GM19438 (cell line): ENCODE results near the gene VPS54.
"Not testable (repeated sequence)": the region's sequence is repeated elsewhere in the genome, so short reads cannot be mapped to it uniquely, and the experiment has no call there.

ENCODE experiments used
- ATAC-seq: cut with Tn5 transposase; IDR thresholded peaks from one replicate; pipeline ENCODE4 v1.9.1; 2021; ENCODE audit warnings: low read depth; ENCODE audit not compliant: unreplicated experiment

VPS54 gene

DNA sequence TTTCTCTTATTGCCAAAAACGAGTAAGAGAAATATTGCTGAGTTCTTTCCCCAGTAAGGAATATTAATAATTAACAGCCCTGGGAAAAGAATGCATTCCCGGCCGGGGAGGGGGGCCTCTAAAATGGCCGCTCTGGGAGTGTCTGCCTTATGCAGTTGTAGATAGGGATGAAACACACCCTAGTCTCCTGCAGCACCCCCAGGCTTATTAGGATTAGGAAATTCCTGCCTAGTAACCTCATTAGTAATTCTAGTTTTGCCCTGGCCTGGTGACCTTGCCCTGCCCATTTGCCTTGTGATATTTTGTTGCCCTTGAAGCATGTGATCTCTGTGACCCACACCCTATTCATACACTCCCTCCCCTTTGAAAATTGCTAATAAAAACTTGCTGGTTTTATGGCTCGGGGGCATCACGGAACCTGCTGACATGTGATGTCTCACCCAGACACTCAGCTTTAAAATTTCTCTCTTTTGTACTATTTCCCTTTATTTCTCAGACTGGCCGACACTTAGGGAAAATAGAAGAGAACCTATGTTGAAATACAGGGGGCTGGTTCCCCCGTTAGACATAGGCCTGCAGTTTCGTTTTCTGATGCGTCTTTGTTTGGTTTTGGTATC, 22.5 kb downstream of the VPS54 start:
- not testable (repeated sequence) for ATAC-seq

DNA sequence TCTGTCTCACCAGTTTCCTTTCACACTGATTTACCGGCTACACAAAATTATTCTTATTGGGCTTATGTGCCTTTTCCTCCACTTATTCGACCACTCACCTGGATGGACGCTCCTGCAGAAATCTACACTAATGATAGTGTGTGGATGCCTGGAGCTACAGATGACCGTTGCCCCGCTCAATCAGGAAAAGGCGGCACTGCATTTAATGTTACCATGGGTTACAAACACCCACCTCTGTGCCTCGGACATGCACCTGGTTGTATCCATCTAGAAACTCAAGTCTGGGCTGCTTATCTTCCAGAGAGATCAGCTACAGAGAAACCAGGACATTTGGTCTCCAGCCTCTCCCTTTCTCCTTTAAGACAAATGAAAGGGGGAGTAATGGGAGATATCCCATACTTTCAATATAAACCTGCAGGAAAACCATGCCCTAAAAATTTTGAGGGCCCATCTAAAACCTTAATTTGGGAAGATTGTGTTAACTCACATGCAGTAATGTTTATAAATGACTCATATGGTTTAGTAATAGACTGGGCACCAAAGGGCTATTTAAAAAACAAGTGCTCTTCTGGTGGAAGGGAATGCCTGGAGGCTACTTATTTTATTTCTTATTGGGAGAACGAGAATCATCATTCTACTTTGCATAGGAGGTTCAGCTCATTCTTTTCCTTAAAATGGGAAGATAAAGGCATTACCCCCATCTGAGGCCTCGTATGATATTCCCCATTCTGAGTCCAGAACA, 24.7 kb downstream of the VPS54 start:
- not testable (repeated sequence) for ATAC-seq

- no peak for ATAC-seq
These were observed 25.4 kb downstream of the VPS54 start for GRCh38 chr2:63993871-63994270.

DNA sequence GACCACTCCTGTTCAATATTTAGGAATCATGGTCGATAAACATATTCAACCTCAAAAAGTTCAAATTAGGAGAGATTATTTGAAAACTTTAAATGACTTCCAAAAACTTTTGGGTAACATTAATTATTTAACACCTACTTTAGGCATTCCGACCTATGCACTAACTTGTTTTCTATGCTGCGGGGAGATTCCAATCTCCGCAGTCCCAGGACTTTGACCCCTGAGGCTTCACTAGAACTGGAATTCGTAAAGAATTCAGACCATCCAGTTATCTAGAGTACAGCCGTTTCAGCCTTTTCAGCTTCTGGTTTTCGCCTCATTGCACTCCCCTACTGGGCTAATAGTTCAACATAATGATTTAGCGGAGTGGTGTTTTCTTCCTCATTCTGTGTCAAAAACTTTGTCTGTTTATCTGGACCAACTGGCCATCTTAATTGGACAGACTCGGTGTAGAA, 26.1 kb downstream of the VPS54 start:
- ATAC-seq = not testable (repeated sequence)

DNA sequence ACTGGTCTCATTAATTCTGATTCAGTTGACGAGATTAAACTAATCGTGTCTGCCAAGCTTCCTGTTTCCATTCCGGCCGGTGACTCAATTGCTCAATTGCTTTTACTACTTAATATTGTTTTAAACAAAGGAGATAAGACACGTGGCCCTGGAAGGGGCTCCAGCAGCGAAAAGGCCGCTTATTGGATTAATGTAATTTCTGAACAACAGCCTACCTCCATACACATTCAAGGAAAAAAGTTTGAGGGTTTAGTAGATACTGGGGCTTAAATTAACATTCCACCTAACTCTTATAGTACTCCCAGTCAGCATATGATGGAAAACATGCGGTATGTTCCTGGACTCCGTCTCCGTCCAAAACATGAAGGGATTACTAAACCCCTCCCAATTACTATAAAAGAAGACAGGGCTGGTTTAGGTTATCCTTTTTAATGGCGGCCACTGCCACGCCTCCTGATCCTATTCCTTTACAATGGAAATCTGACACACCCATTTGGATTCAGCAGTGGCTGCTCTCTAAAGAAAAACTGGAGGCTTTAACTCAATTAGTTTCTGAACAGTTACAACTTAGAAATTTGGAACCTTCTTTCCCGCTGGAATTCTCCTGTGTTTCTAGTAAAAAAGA, 27.1 kb downstream of the VPS54 start:
- no peak for ATAC-seq

DNA sequence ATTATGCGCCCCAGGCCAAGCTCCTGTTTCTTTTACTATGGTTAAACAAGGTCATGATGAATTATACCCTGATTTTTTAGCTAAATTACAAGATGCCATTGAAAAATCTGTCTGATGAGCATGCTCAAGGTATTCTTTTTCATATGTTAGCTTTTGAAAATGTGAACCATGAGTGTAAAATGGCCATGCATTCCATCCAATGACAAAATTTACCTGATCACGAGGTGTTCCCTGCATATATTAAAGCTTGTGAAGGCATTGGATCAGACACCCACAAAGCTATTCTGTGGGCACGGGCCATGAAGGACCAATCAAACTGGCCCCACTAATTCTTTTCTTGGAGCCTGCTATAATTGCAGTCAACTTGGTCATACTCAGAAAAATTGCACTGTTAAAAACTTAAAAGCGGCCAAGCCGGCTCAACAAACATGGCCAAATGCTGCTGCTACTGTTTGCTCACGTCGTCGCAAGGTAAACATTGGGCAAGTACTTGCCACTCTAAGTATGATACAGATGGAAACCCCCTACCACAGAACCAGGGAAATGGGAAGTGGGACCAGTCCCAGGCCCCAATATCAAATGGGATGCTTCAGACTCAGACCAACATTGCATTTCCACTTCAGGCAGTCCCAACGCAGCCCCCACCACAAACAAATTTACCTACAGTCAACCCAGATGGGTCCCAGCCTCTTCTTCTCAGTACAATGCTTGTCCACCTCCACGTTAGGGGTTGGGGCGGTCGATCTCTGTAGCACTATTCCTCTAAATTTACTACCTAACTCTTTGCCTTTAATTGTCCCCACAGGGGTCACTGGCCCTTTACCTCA, 27.8 kb downstream of the VPS54 start:
- ATAC-seq = not testable (repeated sequence)

DNA sequence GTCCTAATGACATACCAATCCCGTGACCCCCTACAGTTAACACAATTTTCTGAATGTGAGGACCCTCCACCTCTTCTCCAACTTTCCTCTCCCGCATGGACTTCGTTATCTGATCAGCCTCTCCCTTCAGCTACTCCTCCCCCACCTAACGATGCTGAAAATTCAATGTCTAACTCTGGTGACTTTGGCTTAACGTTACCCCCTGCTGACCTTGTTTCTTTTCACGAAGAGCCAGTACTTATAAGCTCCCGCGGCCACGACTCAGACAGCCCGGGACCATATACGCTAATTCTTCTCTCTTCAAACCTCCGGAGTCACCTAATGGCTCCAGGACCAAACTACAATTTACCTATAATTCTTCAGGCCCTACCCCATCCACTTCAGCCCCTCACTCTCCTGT, 29.2 kb downstream of the VPS54 start:
- no peak for ATAC-seq

DNA sequence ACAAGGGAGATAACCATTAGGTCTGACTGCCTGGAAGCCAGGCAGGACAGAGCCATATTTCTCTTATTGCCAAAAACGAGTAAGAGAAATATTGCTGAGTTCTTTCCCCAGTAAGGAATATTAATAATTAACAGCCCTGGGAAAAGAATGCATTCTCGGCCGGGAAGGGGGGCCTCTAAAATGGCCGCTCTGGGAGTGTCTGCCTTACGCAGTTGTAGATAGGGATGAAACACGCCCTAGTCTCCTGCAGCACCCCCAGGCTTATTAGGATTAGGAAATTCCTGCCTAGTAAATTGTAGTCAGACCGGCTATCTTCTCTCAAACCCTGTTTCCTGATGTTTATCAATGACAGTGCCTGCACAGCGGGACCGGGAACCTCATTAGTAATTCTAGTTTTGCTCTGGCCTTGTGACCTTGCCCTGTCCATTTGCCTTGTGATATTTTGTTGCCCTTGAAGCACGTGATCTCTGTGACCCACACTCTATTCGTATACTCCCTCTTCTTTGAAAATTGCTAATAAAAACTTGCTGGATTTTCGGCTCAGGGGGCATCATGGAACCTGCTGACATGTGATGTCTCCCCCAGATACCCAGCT, 30.3 kb downstream of the VPS54 start:
- not testable (repeated sequence) for ATAC-seq

- no peak for ATAC-seq
These were observed 34.4 kb downstream of the VPS54 start for GRCh38 chr2:63984606-63985359.

DNA sequence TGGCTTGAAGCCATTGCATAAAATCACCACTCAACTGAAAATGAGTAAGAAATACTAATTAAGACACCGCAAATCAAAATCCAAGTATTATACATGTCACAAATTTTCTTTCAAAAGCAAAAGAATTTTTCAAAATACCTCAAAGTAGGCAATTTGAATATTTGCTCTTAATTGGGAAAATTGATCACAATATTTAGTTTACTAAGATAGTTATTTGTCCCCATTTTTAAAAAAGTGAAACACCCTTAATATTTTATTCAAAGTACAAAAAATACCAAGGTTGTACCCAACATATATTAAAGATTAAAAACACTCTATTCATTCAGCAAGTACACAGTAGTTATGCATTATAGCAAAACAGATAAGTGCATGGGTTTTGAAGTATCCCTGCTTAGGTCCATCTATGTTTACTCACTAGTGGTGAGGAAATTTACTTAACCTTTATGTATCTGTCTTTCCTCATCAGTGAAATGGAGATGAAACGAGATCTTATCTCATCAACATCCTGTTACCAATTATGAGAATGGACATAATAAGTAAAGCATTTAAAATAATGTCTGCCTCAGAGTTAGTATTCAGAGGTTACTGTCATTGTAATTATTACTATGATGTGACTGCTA, 35.1 kb downstream of the VPS54 start:
- ATAC-seq = no peak

DNA sequence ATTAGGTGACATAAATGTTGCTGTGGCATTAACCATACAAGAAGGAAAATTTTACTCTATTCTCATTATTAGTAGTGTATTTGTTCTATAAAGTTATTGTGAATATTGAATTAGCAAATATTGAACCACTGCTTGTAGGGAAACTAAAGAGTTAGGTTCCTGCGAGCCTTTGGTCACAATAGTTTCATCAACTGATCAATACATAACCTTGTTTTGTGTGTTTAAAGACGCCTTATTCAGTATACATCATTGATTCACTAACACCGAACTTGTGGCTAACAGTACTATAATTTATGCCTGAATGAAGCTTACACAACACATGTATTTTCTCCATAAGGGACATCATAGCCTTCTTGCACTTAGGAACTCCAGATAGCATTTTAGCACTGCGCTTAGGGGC, 36.9 kb downstream of the VPS54 start:
- no peak for ATAC-seq

GRCh38 chr2:63981702-63982103, 37.5 kb downstream of the VPS54 start:
- no peak for ATAC-seq

DNA sequence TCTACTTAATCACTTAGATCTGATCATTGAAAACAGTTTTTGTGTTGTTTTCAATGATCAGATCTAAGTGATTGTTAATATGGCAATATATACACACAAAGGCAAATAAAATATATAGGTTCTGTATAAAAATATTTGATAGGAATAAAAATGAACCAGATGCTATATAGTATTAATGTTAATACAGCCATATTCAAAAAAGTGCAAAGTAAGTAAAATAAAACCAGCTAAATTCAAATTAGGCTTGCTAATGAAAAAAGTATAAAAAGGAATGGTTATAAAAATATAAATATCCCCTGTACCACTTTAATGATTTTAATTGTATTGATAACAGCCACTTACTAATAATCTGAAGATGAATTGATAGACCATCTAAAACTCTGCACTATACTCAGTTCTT, 38.4 kb downstream of the VPS54 start:
- ATAC-seq = no peak

GRCh38 chr2:63977904-63978303, 41.3 kb downstream of the VPS54 start:
- ATAC-seq = peak; percentile 91

DNA sequence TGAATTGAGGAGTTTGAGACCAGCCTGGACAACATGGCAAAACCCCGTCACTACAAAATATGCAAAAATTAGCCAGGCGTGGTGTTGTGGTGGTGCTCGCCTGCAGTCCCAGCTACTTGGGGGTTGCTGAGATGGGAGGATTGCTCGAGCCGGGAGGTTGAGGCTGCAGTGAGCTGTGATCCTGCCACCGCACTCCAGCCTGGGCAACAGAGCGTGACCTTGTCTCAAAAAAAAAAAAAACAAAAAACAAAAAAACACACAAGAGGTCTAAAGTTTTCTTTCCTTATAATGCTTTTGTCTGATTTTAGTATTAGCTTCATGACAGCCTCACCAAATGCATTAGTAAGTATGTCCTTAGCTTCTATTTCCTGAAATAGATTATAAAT, 43.1 kb downstream of the VPS54 start:
- no peak for ATAC-seq

DNA sequence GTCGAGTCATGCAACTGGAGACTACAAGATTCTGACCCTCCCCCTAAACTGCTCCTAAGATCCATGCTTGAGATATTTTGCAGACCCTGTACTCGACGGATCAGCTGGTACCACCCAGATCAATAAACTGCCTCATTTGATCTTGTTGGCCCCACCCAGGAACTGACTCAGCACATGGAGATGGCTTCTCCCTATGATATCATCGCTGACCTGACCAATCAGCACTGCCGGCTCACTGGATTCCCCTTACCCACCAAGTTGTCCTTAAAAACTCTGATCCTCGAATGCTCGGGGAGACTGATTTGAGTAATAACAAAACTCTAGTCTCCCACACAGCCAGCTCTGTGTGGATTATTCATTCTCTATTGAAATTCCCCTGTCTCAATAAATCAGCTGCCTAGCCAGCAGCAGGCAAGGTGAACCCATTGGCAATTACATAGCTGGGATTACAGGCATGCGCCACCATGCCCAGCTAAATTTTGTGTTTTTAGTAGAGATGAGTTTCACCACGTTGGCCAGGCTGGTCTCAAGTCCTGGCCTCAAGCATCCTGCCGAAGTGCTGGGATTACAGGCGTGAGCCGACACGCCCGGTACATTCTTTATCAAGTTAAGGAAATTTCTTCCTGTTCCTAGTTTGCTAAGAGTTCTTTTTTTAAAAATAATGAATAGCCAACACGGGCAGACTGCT, 43.6 kb downstream of the VPS54 start:
- ATAC-seq = no peak

GRCh38 chr2:63975036-63975435, 44.2 kb downstream of the VPS54 start:
- ATAC-seq = not testable (repeated sequence)

DNA sequence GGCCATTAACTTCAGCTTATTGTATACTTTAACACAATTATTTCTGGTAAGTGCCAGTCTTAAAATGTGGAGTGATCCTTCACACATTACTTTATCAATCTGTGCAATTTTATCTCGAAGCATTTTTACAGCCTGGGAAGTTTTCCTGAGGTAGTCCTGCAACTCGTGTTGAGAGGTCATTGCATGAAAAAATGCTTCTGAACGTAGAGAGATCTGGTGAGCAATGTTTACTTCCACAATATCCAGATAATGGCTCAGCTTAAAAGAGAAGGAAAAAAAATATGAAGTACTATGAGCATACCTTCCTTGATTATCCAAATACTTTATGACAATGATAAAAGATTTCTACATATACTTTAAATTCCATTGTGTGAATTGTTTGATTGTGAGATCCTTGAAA, 57.0 kb downstream of the VPS54 start:
- ATAC-seq = no peak

- no peak for ATAC-seq
These were observed 68.8 kb downstream of the VPS54 start for GRCh38 chr2:63950414-63950813.
